SK-N-SH (cell line): Measurements from ENCODE around the gene ATCAY. TPM values are rescaled to one million over a fixed set of nuclear protein-coding genes. Genes with fewer than 3 reads are reported as not detected.
"Not testable (repeated sequence)": the region's sequence is repeated elsewhere in the genome, so short reads cannot be mapped to it uniquely, and the experiment has no call there.

Experiments
- CTCF ChIA-PET: fragments of 300-600, 350-600 bp; formaldehyde crosslinking; extraction: SDS; loops from one replicate; lab custom pipeline; 2021; lab: Yijun Ruan, JAX
- POLR2A ChIA-PET: fragments of 350-600 bp; sonication (Branson Sonifier 250); formaldehyde crosslinking; extraction: SDS; loops from one replicate; lab custom pipeline; 2020; ENCODE audit warnings: antibody characterized with exemption, inconsistent platforms; lab: Yijun Ruan, JAX
- DNase-seq: peaks from one replicate; pipeline ENCODE4 v3.0.0; 2012
- H2AFZ ChIP-seq: fragments of 200-600 bp; sonication (generic); 2 replicates; pipeline ENCODE4 v1.8.1; 2016; ENCODE audit warnings: antibody characterized with exemption, mild to moderate bottlenecking, low read depth
- H3F3A ChIP-seq: fragments of 200-600 bp; sonication (generic); replicated peaks from 2 replicates; pipeline ENCODE3; 2016; ENCODE audit warnings: antibody characterized with exemption, mild to moderate bottlenecking; ENCODE audit not compliant: insufficient read depth
- H3K27ac ChIP-seq, 2 experiments: fragments of 200-500 bp in 1 of 2; fragments of 200-600 bp in 1 of 2; sonication (Bioruptor generic) in 1 of 2; sonication (generic), shearing (Covaris generic) in 1 of 2; 2 replicates each; pipeline versions ENCODE4 v1.5.1 to v1.6.1; 2014 to 2016; ENCODE audit warnings: low read depth in 2 of 2, inconsistent platforms in 1 of 2, low read length in 1 of 2, mild to moderate bottlenecking in 1 of 2, mixed read lengths in 1 of 2
- H3K27me3 ChIP-seq: fragments of 200-600 bp; sonication (generic), shearing (Covaris generic); 2 replicates; pipeline ENCODE4 v1.6.1; 2016; ENCODE audit warnings: mixed run types; ENCODE audit not compliant: insufficient read depth
- H3K36me3 ChIP-seq, 2 experiments: fragments of 200-500 bp in 1 of 2; fragments of 200-600 bp in 1 of 2; sonication (Bioruptor generic) in 1 of 2; sonication (generic) in 1 of 2; replicated peaks in 1 of 2; 2 replicates each; pipeline versions ENCODE3 to v1.5.1; 2014 to 2016; ENCODE audit warnings: low read length in 1 of 2, mild to moderate bottlenecking in 1 of 2; ENCODE audit not compliant: insufficient read depth in 2 of 2, control insufficient read depth in 1 of 2
- H3K4me1 ChIP-seq, 2 experiments: fragments of 200-500 bp in 1 of 2; fragments of 200-600 bp in 1 of 2; sonication (Bioruptor generic) in 1 of 2; sonication (generic), shearing (Covaris generic) in 1 of 2; 2 replicates each; pipeline versions ENCODE4 v1.5.1 to v1.6.1; 2014 to 2016; ENCODE audit warnings: low read depth in 1 of 2, low read length in 1 of 2, mixed run types in 1 of 2; ENCODE audit not compliant: insufficient read depth in 2 of 2, control insufficient read depth in 1 of 2
- H3K4me2 ChIP-seq: fragments of 200-600 bp; sonication (generic), shearing (Covaris generic); 2 replicates; pipeline ENCODE4 v1.6.1; 2017; ENCODE audit warnings: mixed run types
- H3K4me3 ChIP-seq, 2 experiments: fragments of 200-500 bp in 1 of 2; fragments of 200-600 bp in 1 of 2; sonication (Bioruptor generic) in 1 of 2; sonication (generic), shearing (Covaris generic) in 1 of 2; 2 replicates each; pipeline versions ENCODE4 v1.5.1 to v1.8.1; 2014 to 2016; ENCODE audit warnings: low read depth in 2 of 2, inconsistent platforms in 1 of 2, low read length in 1 of 2, mild to moderate bottlenecking in 1 of 2, mixed read lengths in 1 of 2, moderate library complexity in 1 of 2
- H3K79me2 ChIP-seq: fragments of 200-600 bp; sonication (generic); 2 replicates; pipeline ENCODE4 v1.8.1; 2017; ENCODE audit warnings: mild to moderate bottlenecking; ENCODE audit not compliant: insufficient read depth
- H3K9ac ChIP-seq: fragments of 200-600 bp; sonication (generic); 2 replicates; pipeline ENCODE4 v1.6.1; 2017; ENCODE audit warnings: mixed run types
- H3K9me2 ChIP-seq: fragments of 200-600 bp; sonication (generic); 2 replicates; pipeline ENCODE4 v1.6.1; 2017; ENCODE audit warnings: mixed run types
- H3K9me3 ChIP-seq: fragments of 200-600 bp; sonication (generic); 2 replicates; pipeline ENCODE4 v1.6.1; 2017; ENCODE audit warnings: mixed run types, mild to moderate bottlenecking, moderate library complexity
- H4K20me1 ChIP-seq: fragments of 200-600 bp; sonication (generic); 2 replicates; pipeline ENCODE4 v1.6.1; 2017; ENCODE audit warnings: mild to moderate bottlenecking, mixed run types; ENCODE audit not compliant: insufficient read depth
- CHD2 ChIP-seq: fragments of 150-350 bp; IDR thresholded peaks from 2 replicates; pipeline ENCODE4 v1.6.1; 2018; ENCODE audit warnings: low read length; ENCODE audit not compliant: partially characterized antibody
- CTCF ChIP-seq: fragments of 200-600 bp; sonication (generic); IDR thresholded peaks from 2 replicates; pipeline ENCODE4 v1.6.1; 2017; ENCODE audit warnings: antibody characterized with exemption, mild to moderate bottlenecking, moderate library complexity
- ELF1 ChIP-seq: IDR thresholded peaks from 2 replicates; pipeline ENCODE4 v1.4.0; 2012
- GABPA ChIP-seq: IDR thresholded peaks from 2 replicates; pipeline ENCODE4 v1.4.0; 2012; ENCODE audit warnings: low read depth, mild to moderate bottlenecking
- GATA2 ChIP-seq: sonication (generic); formaldehyde crosslinking; IDR thresholded peaks from 2 replicates; pipeline ENCODE4 v1.5.0; 2020; ENCODE audit warnings: mild to moderate bottlenecking, missing genetic modification reagents
- JUND ChIP-seq: IDR thresholded peaks from 2 replicates; pipeline ENCODE4 v1.4.0; 2012
- MEF2A ChIP-seq: IDR thresholded peaks from 2 replicates; pipeline ENCODE4 v1.4.0; 2012; ENCODE audit warnings: low read depth, borderline replicate concordance
- MXI1 ChIP-seq: IDR thresholded peaks from 2 replicates; pipeline ENCODE4 v1.6.1; 2012; ENCODE audit warnings: mild to moderate bottlenecking, low read depth, low read length, improper control_type of control experiment
- NFIC ChIP-seq: IDR thresholded peaks from 2 replicates; pipeline ENCODE4 v1.4.0; 2012; ENCODE audit warnings: borderline replicate concordance
- PBX3 ChIP-seq: IDR thresholded peaks from 2 replicates; pipeline ENCODE4; 2012
- RXRA ChIP-seq: IDR thresholded peaks from 2 replicates; pipeline ENCODE4 v1.4.0; 2012; ENCODE audit warnings: low read depth, mild to moderate bottlenecking, borderline replicate concordance
- SIN3A ChIP-seq: IDR thresholded peaks from 2 replicates; pipeline ENCODE4 v1.6.1; 2012; ENCODE audit warnings: low read depth, mild to moderate bottlenecking, low read length, moderate library complexity, borderline replicate concordance
- SMC3 ChIP-seq: IDR thresholded peaks from 2 replicates; pipeline ENCODE4 v1.6.1; 2012; ENCODE audit warnings: low read depth, low read length, improper control_type of control experiment
- TAF1 ChIP-seq: IDR thresholded peaks from 2 replicates; pipeline ENCODE4 v1.6.1; 2012; ENCODE audit warnings: low read depth, mild to moderate bottlenecking, low read length, moderate library complexity, borderline replicate concordance
- TEAD4 ChIP-seq: IDR thresholded peaks from 2 replicates; pipeline ENCODE4 v1.4.0; 2012; ENCODE audit warnings: mild to moderate bottlenecking, borderline replicate concordance; ENCODE audit not compliant: insufficient read depth
- WGBS: methylation state at CpG from one replicate; pipeline ENCODE4 v1.1.6; 2017; ENCODE audit warnings: low lambda C conversion rate; 5-methylcytosine and 5-hydroxymethylcytosine counted together
- polyA plus RNA-seq, 3 experiments: library from polyadenylated mRNA; depleted of rRNA; stranded (reverse); fragments of >200 nt; gene quantifications; 2 replicates each; pipeline ENCODE4 v1.2.3, GENCODE V29; 2012

Gene ATCAY
- polyA plus RNA-seq, 1 of the 3 experiments (the other 2 are of a cell fraction) = 0.84 TPM

GRCh38 chr19:3954107-3954506 is 73.6 kb downstream of the ATCAY start:
- Histone ChIP-seq H3K9ac (no peak overlapping the region), H3K27me3 (no peaks in the 10 kb centered on the region), H3K27ac (no peak overlapping the region), H3K79me2 (peaks cover 5% of the 10 kb centered on the region; the same call in 1 of the 2 replicates), H3K4me1 (no peaks in the 10 kb centered on the region; a peak in 1 of 4 replicates), H4K20me1 (peaks cover 32% of the 10 kb centered on the region), H3K4me2 (no peak overlapping the region), H3K9me3 (no peaks in the 10 kb centered on the region), H3K4me3 (no peak overlapping the region), H3K9me2 (no peaks in the 10 kb centered on the region), H2AFZ (no peak overlapping the region), H3F3A (peaks cover 6% of the 10 kb centered on the region), H3K36me3 (peaks cover 8 to 11% of the 10 kb centered on the region in 2 experiments)
- CTCF ChIA-PET = interaction anchor here (1.0 kb wide), 2 partner anchors 34 to 203 kb away, joined by 3 read pairs; no protein-coding TSS in a partner anchor
- WGBS = 88% methylated on average over 5 of the region's 12 CpGs
- POLR2A ChIA-PET = no interaction called here
- no peak for DNase-seq
- TF ChIP-seq NFIC (no peak), CTCF (no peak), ELF1 (no peak), JUND (no peak)

GRCh38 chr19:3955276-3955675 is 74.8 kb downstream of the ATCAY start:
- ChIA-PET CTCF (interaction anchor here (0.7 to 1.0 kb wide), 2 partner anchors 123 to 204 kb away, joined by 3 read pairs; no protein-coding TSS in a partner anchor), POLR2A (interaction anchor here (0.7 to 2.2 kb wide), 2 partner anchors 13 to 16 kb away, joined by 3 to 5 read pairs; partner anchors contain the start of gene DAPK3)
- H3K4me1 ChIP-seq, H3K27me3 ChIP-seq, H3K27ac ChIP-seq, H3K9ac ChIP-seq, H3K79me2 ChIP-seq, H2AFZ ChIP-seq, DNase-seq, H3K9me2 ChIP-seq, H3F3A ChIP-seq, H3K4me3 ChIP-seq, H3K9me3 ChIP-seq, H3K4me2 ChIP-seq: not testable (repeated sequence)
- Histone ChIP-seq H4K20me1 (peaks cover 38% of the 10 kb centered on the region), H3K36me3 (peaks cover 11 to 23% of the 10 kb centered on the region in 2 experiments)
- 92% methylated on average over 13 of the region's 13 CpGs for WGBS

GRCh38 chr19:3955688-3956087 is 75.2 kb downstream of the ATCAY start:
- Histone ChIP-seq H3K9ac (no peak overlapping the region), H3K9me2 (no peaks in the 10 kb centered on the region), H3K27ac (no peak overlapping the region), H2AFZ (no peak overlapping the region), H3K4me3 (no peak overlapping the region), H3K4me2 (no peak overlapping the region), H3K79me2 (peaks cover 8% of the 10 kb centered on the region; the same call in 1 of the 2 replicates), H3K27me3 (no peaks in the 10 kb centered on the region), H3K9me3 (no peaks in the 10 kb centered on the region), H3K4me1 (no peaks in the 10 kb centered on the region; a peak in 1 of 4 replicates), H3F3A (peaks cover 6% of the 10 kb centered on the region), H4K20me1 (peaks cover 39% of the 10 kb centered on the region), H3K36me3 (peaks cover 14 to 26% of the 10 kb centered on the region in 2 experiments)
- no peak for DNase-seq
- CTCF ChIA-PET = interaction anchor here (0.7 kb wide), 1 partner anchor 123 kb away, joined by 3 read pairs; no protein-coding TSS in a partner anchor
- TF ChIP-seq TEAD4 (no peak), SIN3A (no peak), RXRA (no peak), GATA2 (no peak), MXI1 (no peak), TAF1 (no peak), GABPA (no peak), MEF2A (no peak), CHD2 (no peak), CTCF (no peak), ELF1 (no peak), SMC3 (no peak), PBX3 (no peak)
- 89% methylated on average over 5 of the region's 10 CpGs for WGBS
- POLR2A ChIA-PET = interaction anchor here (0.7 to 2.2 kb wide), 2 partner anchors 12 to 15 kb away, joined by 3 to 5 read pairs; partner anchors contain the start of gene DAPK3
